Left lung (tissue), 10 donors: ENCODE results near the gene UBE2F. TPM values are rescaled to one million over a fixed set of nuclear protein-coding genes. Genes with fewer than 3 reads are reported as not detected.
A peak's percentile ranks its signal among the peaks of the same experiment; 100 is the strongest.

Source experiments
- ATAC-seq: fragments of 200-7000 bp; cut with Tn5 transposase; one replicate; pipeline ENCODE4 v1.9.1; 2020; ENCODE audit warnings: moderate library complexity
- DNase-seq, 4 donors: peaks; one replicate each; pipeline ENCODE4 v3.0.0-alpha.2; 2013 to 2020
- H3K27ac ChIP-seq, 2 donors: fragments of 200-600 bp; sonication (generic) in 1 of 2; one replicate each; pipeline versions ENCODE4 v1.5.0 to v1.8.0; 2020 to 2021
- H3K27me3 ChIP-seq, 2 donors: fragments of 200-600 bp; sonication (generic) in 1 of 2; one replicate each; pipeline versions ENCODE4 v1.5.0 to v1.8.0; 2020 to 2021
- H3K36me3 ChIP-seq, 2 donors: fragments of 200-600 bp; sonication (generic) in 1 of 2; one replicate each; pipeline versions ENCODE4 v1.5.0 to v1.8.0; 2020 to 2021
- H3K4me1 ChIP-seq, 2 donors: fragments of 200-600 bp; one replicate each; pipeline ENCODE4 v1.8.0; 2021
- H3K4me3 ChIP-seq, 2 donors: fragments of 200-600 bp; sonication (generic) in 1 of 2; one replicate each; pipeline versions ENCODE4 v1.5.0 to v1.8.0; 2020 to 2021; ENCODE audit warnings: mild to moderate bottlenecking in 1 of 2
- H3K9me3 ChIP-seq, 2 donors: fragments of 200-600 bp; sonication (generic) in 1 of 2; one replicate each; pipeline versions ENCODE4 v1.5.0 to v1.8.0; 2020 to 2021
- CTCF ChIP-seq, 2 donors: fragments of 200-600 bp; sonication (generic) in 1 of 2; IDR thresholded peaks; one replicate each; pipeline versions ENCODE4 v1.5.0 to v1.8.0; 2021; ENCODE audit warnings: antibody characterized with exemption in 2 of 2
- intact Hi-C, 2 donors: fragments of 100-400 bp; cut with DNase I; formaldehyde crosslinking; loops; one replicate each; pipeline versions ENCODE4 v1.11.2 to v1.14.2; 2022
- polyA plus RNA-seq, 6 donors: library from polyadenylated mRNA; unstranded; fragments of 120-200 nt; gene quantifications; one replicate each; pipeline ENCODE4 v1.2.1, GENCODE V29; 2013; ENCODE audit not compliant: insufficient read length in 6 of 6
- total RNA-seq, 2 donors: library from RNA; stranded (reverse); fragmentation: NEBNext Ultra II Directional; extraction: Animal tissue kit (Norgen Biotek cat#: 25700); gene quantifications; one replicate each; pipeline ENCODE4 v1.2.1, GENCODE V29; 2021
- donor health status: DM: no; HTN: yes; CAD: no.
- donor health status: DM: no; HTN: no; CAD: no.

UBE2F gene
- total and polyA plus RNA-seq, 8 donors, result 33.9 to 58.9 (median 34.7) TPM

GRCh38 chr2:238013806-238014205 lies 47.0 kb downstream of the UBE2F start:
- DNase-seq (no peak), ATAC-seq (no peak)
- no peak for TF ChIP-seq CTCF (IDR thresholded peaks at IDR 0.05)
- no peak overlapping the region for H3K27ac ChIP-seq
- H3K4me1 ChIP-seq, result no peaks in the 10 kb centered on the region
- H3K4me3 ChIP-seq, result no peak overlapping the region
- H3K36me3 ChIP-seq, result peaks cover 0 to 44% of the 10 kb centered on the region in 2 donors
- H3K27me3 ChIP-seq, result no peaks in the 10 kb centered on the region
- no peaks in the 10 kb centered on the region for H3K9me3 ChIP-seq
- intact Hi-C loops, result no loop called here

DNA sequence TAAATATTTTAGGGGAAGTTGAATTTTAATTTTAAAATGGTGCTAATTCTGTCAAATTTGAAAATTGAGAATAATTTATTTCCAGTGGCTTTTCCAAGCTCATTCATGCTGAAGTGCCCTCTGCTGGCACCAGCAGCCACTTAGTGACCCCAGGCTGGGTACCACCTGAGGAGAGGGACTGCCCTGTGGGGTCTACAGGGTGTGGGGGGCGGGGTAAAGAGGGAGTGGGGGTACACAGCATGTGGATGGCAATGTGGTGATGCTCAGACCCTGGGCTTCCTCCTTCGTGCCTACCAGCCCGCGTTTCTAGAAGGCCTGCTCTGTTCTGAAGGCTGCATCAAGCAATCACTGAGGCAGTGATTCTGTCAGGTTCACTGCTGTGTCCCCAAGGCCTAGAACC lies 48.9 kb downstream of the UBE2F start:
- no peak for DNase-seq
- Histone ChIP-seq H3K4me3 (no peak overlapping the region), H3K27me3 (no peaks in the 10 kb centered on the region), H3K9me3 (no peaks in the 10 kb centered on the region), H3K27ac (no peak overlapping the region), H3K36me3 (peaks cover 0 to 61% of the 10 kb centered on the region in 2 donors), H3K4me1 (no peaks in the 10 kb centered on the region)
- no peak for TF ChIP-seq CTCF (IDR thresholded peaks at IDR 0.05)
- ATAC-seq, result no peak
- intact Hi-C loops, result no loop called here

DNA sequence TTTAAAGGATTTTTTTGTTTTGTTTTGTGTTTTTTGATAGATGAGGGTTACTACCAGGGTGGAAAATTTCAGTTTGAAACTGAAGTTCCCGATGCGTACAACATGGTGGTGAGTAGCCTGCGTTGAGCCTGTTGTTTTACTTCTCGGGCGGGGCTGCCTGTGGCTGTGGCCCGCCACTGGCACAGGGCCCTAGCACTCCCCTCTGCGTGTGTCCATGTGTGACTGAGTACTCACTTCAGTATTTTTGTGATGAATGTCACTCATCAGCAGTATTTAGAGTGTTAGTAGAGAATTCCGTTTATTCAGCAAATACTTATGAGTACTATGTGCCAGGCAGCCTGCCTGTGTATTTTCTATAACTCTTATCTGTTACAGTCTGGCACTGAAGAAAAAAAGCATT lies 49.7 kb downstream of the UBE2F start:
- Histone ChIP-seq H3K4me1 (no peaks in the 10 kb centered on the region), H3K4me3 (no peak overlapping the region), H3K27me3 (no peaks in the 10 kb centered on the region), H3K36me3 (peaks cover 0 to 60% of the 10 kb centered on the region in 2 donors), H3K9me3 (no peaks in the 10 kb centered on the region), H3K27ac (no peak overlapping the region)
- ATAC-seq, result no peak
- TF ChIP-seq CTCF (IDR thresholded peaks at IDR 0.05), result no peak
- intact Hi-C loops, result no loop called here
- peak in 1 of 4 donors; percentile 11 for DNase-seq

- DNase-seq, result no peak
- ATAC-seq, result no peak
- no peaks in the 10 kb centered on the region for H3K4me1 ChIP-seq
- H3K27me3 ChIP-seq, result no peaks in the 10 kb centered on the region
- H3K36me3 ChIP-seq, result peaks cover 0 to 55% of the 10 kb centered on the region in 2 donors
- no peak for TF ChIP-seq CTCF (IDR thresholded peaks at IDR 0.05)
- no peak overlapping the region for H3K27ac ChIP-seq
- H3K4me3 ChIP-seq, result no peak overlapping the region
- no peaks in the 10 kb centered on the region for H3K9me3 ChIP-seq
- intact Hi-C loops, result no loop called here
These were observed 53.1 kb downstream of the UBE2F start for GRCh38 chr2:238019962-238020361.

DNA sequence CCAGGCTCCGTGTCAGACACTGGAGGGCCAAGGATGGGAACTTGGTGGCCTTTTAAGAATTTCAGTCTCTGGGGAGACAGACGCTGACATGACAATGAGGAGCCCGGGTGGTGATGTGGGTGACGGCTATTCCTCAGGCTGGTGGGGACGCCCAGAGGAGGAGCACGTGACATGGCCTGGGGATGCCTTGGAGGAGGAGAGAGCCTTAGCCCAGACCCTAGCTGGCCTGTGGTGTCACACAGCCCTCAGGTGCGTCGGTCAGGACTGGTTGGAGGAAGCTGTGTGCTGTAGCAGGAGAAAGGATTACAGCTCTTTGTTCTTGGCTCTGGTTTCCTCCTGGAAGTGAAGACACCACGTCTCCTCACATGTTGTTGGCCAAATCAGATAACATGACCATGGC lies 54.0 kb downstream of the UBE2F start:
- intact Hi-C loops, result no loop called here
- TF ChIP-seq CTCF (IDR thresholded peaks at IDR 0.05), result no peak
- no peak overlapping the region for H3K4me3 ChIP-seq
- H3K9me3 ChIP-seq, result no peaks in the 10 kb centered on the region
- no peaks in the 10 kb centered on the region for H3K27me3 ChIP-seq
- DNase-seq (no peak), ATAC-seq (no peak)
- no peak overlapping the region for H3K27ac ChIP-seq
- peaks cover 0 to 63% of the 10 kb centered on the region in 2 donors for H3K36me3 ChIP-seq
- no peaks in the 10 kb centered on the region for H3K4me1 ChIP-seq
